Ishikawa (cell line): ENCODE data around the gene CEP112.

Experiments used
- EGR1 ChIP-seq: IDR thresholded peaks from 2 replicates; pipeline ENCODE4 v1.6.1; 2012
- EP300 ChIP-seq: IDR thresholded peaks from 2 replicates; pipeline ENCODE4 v1.6.1; 2012; ENCODE audit warnings: borderline replicate concordance
- FOXM1 ChIP-seq: IDR thresholded peaks from 2 replicates; pipeline ENCODE4 v1.6.1; 2012; ENCODE audit warnings: low read depth, borderline replicate concordance
- RAD21 ChIP-seq: IDR thresholded peaks from 2 replicates; pipeline ENCODE4 v1.6.1; 2012; ENCODE audit warnings: low read depth
- TAF1 ChIP-seq: IDR thresholded peaks from 2 replicates; pipeline ENCODE4 v1.6.1; 2012; ENCODE audit warnings: low read depth, mild to moderate bottlenecking
- TCF12 ChIP-seq: IDR thresholded peaks from 2 replicates; pipeline ENCODE4 v1.6.1; 2012; ENCODE audit warnings: low read depth
- TEAD4 ChIP-seq: IDR thresholded peaks from 2 replicates; pipeline ENCODE4 v1.6.1; 2012
- YY1 ChIP-seq: IDR thresholded peaks from 2 replicates; pipeline ENCODE4 v1.6.1; 2012; ENCODE audit warnings: low read depth
- ZBTB7A ChIP-seq: IDR thresholded peaks from 2 replicates; pipeline ENCODE4 v1.6.1; 2012; ENCODE audit warnings: low read depth
- TF ChIP-seq, protein P1 (sequence below): IDR thresholded peaks from 2 replicates; pipeline ENCODE4 v1.6.1; 2012; ENCODE audit warnings: low read depth, mild to moderate bottlenecking
- TF ChIP-seq, protein P2 (sequence below): IDR thresholded peaks from 2 replicates; pipeline ENCODE4 v1.6.1; 2012
- TF ChIP-seq, protein P3 (sequence below): IDR thresholded peaks from 2 replicates; pipeline ENCODE4 v1.6.1; 2012

DNA sequence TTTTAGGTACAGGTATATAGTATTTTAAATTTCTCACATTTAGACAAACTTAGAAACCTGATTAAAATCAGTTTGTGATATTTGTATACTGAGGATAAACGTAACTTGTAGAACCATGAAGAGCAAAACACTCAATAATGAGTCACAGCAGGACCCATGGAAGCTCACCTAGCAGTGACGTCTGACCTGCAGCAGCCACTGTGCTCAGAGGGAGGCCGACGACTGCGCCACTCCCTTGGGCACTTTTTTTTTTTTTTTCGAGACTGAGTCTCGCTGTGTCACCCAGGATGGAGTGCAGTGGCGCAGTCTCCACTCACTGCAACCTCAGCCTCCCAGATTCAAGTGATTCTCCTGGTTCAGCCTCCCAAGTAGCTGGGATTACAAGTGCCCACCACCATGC, 524.3 kb downstream of the CEP112 start:
- TF ChIP-seq YY1 (no peak), TCF12 (no peak), TAF1 (no peak), EP300 (no peak), FOXM1 (no peak), ZBTB7A (no peak), RAD21 (no peak), TEAD4 (no peak), EGR1 (no peak)
- TF ChIP-seq, protein P1, sequence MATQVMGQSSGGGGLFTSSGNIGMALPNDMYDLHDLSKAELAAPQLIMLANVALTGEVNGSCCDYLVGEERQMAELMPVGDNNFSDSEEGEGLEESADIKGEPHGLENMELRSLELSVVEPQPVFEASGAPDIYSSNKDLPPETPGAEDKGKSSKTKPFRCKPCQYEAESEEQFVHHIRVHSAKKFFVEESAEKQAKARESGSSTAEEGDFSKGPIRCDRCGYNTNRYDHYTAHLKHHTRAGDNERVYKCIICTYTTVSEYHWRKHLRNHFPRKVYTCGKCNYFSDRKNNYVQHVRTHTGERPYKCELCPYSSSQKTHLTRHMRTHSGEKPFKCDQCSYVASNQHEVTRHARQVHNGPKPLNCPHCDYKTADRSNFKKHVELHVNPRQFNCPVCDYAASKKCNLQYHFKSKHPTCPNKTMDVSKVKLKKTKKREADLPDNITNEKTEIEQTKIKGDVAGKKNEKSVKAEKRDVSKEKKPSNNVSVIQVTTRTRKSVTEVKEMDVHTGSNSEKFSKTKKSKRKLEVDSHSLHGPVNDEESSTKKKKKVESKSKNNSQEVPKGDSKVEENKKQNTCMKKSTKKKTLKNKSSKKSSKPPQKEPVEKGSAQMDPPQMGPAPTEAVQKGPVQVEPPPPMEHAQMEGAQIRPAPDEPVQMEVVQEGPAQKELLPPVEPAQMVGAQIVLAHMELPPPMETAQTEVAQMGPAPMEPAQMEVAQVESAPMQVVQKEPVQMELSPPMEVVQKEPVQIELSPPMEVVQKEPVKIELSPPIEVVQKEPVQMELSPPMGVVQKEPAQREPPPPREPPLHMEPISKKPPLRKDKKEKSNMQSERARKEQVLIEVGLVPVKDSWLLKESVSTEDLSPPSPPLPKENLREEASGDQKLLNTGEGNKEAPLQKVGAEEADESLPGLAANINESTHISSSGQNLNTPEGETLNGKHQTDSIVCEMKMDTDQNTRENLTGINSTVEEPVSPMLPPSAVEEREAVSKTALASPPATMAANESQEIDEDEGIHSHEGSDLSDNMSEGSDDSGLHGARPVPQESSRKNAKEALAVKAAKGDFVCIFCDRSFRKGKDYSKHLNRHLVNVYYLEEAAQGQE = no peak
- TF ChIP-seq, protein P2, sequence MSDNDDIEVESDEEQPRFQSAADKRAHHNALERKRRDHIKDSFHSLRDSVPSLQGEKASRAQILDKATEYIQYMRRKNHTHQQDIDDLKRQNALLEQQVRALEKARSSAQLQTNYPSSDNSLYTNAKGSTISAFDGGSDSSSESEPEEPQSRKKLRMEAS = no peak
- TF ChIP-seq, protein P3, sequence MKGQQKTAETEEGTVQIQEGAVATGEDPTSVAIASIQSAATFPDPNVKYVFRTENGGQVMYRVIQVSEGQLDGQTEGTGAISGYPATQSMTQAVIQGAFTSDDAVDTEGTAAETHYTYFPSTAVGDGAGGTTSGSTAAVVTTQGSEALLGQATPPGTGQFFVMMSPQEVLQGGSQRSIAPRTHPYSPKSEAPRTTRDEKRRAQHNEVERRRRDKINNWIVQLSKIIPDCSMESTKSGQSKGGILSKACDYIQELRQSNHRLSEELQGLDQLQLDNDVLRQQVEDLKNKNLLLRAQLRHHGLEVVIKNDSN = no peak
